ENCODE data around the gene IGSF3. TPM values are rescaled to one million over a fixed set of nuclear protein-coding genes. Genes with fewer than 3 reads are reported as not detected.

IGSF3 gene
- polyA plus RNA-seq, 1 donor: 22.1 TPM

DNA sequence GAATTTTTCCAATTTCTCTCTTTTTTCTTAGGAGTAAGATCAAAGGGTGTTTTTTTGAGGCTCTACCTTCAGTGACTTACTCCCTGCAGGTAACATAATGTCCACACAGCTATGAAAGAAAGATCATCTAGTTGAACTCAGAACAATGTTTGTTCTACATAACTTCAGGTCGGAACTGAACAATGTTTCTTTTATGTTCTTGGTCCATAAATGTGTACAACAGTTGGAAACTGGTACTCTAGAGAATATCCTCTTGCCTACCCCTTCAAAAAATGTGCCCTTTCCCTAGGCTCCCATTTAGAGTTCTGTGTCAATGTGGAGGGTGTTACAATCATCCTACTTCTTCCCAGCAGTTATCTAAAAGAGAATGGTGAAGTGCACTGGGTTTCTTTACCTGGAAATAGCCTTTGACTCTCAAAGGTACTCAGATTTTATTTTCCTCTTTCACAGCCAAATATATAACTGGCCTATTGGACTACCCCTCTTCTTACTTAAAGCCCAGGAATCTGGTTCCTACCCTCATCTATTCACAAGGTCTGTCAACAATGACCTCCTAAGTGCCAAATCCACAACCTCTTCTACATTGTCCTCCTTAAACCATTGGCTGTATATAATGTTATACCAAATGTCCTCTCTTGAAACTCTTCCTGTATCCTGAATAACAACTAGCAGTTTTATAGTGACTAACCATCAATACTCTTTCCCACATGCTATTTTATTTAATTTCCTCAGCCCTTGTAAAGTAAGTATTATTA, 139.0 kb downstream of the IGSF3 start:
- DNase-seq (ENCODE audit: low read depth): no peak

DNA sequence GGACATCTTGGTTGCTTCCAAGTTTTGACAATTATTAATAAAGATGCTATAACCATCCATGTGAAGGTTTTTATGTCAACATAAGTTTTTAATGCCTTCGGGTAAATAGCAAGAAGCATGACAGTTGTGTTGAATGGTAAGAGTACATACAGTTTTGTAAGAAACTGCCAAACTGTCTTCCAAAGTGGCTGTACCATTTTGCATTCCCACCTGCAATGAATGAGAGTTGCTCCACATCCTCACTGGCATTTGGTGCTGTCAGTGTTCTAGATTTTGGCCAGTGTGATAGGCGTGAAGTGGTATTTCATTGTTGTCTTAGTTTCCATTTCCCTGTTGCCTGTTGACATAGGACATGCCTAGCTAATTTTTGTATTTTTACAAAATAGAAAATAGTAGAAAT, 142.1 kb downstream of the IGSF3 start:
- DNase-seq (ENCODE audit: low read depth): no peak

Other genes with a start within 250 kb of the IGSF3 start
- 10.3 TPM for gene CD58, start 96.7 kb downstream of the IGSF3 start, polyA plus RNA-seq (ENCODE audit: insufficient read length)
- 0.29 TPM for gene CD2, start 86.7 kb upstream of the IGSF3 start, polyA plus RNA-seq (ENCODE audit: insufficient read length)
- 99.9 TPM for gene PTGFRN, start 242.2 kb upstream of the IGSF3 start, polyA plus RNA-seq (ENCODE audit: insufficient read length)